GM13977 (cell line): Measurements from ENCODE around the gene CNTN4.

ENCODE experiments used
- DNase-seq: peaks from one replicate; pipeline ENCODE4 v3.0.0; 2012; ENCODE audit warnings: low spot score
- CTCF ChIP-seq: IDR thresholded peaks from 2 replicates; pipeline ENCODE4 v1.5.1; 2012; ENCODE audit warnings: mild to moderate bottlenecking, control low read depth; ENCODE audit not compliant: insufficient read depth; ENCODE audit errors: extremely low read depth, missing control alignments
- in situ Hi-C: fragments of 300-500 bp; cut with MboI; formaldehyde crosslinking; loops from one replicate; pipeline ENCODE4 v1.12.0; 2022; ENCODE audit warnings: low sequenced_read_pairs, low pct_unique_long_range_greater_than_20kb, mixed read lengths, inconsistent platforms; ENCODE audit not compliant: unreplicated experiment

Gene CNTN4

GRCh38 chr3:3037156-3037555 lies 938.5 kb downstream of the CNTN4 start:
- DNase-seq: no peak
- no peak for TF ChIP-seq CTCF
- in situ Hi-C loops: no loop called here

GRCh38 chr3:3038201-3038991 lies 939.7 kb downstream of the CNTN4 start:
- TF ChIP-seq CTCF: no peak

DNA sequence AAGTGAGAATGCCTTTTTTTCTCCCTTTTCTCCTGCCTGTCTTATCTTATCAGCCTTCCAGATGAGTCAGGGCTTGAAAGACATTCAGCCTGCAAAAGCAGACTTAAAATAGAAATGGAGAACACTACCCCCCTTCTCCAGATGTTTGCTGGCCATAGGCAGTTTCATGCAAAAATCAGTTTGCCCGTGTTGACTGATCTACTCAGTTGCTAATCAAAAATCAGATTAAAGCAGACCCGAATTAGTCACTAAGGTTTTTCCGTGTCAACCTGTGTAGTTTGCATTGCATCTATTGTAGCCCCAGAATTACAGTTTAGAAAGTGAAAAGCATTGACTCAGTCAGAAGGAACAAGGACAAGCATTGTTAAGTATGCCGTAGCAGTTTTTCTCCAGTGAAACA lies 955.3 kb downstream of the CNTN4 start:
- no peak for TF ChIP-seq CTCF
- in situ Hi-C loops: no loop called here
- DNase-seq: no peak

More at GRCh38 chr3:3038201-3038991, 939.7 kb downstream of the CNTN4 start:
- in situ Hi-C loops: no loop called here
- DNase-seq: no peak

DNA sequence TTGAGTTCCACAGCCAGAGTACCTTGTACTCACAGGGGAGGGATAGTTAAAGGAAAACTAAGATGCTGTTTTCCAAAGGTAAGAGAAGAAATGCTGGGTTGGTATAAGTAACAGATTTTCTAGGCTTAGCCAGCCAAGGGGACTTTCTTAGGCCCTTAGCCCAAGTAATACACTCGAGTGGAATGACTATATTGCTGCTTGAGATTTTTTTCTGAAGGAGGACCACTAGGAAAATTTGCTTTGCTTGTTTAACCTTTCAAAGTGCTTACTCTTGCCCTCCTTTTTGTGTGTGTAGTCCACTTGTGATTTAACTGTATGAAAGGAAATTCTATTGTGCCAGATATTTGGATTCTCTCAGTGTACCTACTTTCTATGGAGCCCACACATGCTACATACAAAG lies 961.0 kb downstream of the CNTN4 start:
- no peak for TF ChIP-seq CTCF
- in situ Hi-C loops: no loop called here
- no peak for DNase-seq

DNA sequence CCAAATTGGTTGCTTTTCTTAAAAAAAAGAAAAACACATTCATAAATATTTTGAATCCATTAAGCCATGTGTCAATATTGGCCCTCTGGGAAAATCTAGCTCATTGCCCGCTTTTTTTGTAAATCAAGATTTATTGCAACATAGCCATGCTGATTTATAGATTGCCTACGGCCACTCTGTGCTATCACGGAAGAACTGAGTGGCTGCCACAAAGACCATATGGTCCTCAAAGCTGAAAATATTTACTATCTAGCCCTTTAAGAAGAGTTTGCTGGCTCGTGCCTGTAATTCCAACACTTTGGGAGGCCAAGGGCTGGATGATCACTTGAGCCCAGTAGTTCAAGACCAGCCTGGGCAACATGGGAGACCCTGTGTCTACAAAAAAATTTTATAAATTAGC lies 965.6 kb downstream of the CNTN4 start:
- no peak for DNase-seq
- in situ Hi-C loops: no loop called here
- TF ChIP-seq CTCF: no peak

GRCh38 chr3:3065876-3066275 lies 967.2 kb downstream of the CNTN4 start:
- no peak for TF ChIP-seq CTCF
- DNase-seq: no peak
- in situ Hi-C loops: no loop called here
